Panc1 (cell line): ENCODE results near the gene PTPN11. TPM values are rescaled to one million over a fixed set of nuclear protein-coding genes. Genes with fewer than 3 reads are reported as not detected.

ENCODE experiments used
- ATAC-seq: fragments of 200-7000 bp; cut with Tn5 transposase; 2 replicates; pipeline ENCODE4 v1.9.1; 2020; ENCODE audit warnings: mild to moderate bottlenecking, moderate library complexity
- BruUV-seq: library from RNA; stranded (reverse); fragments of 400-500 nt; replicated peaks from 2 replicates; lab custom pipeline; 2021; lab: Mats Ljungman, UMichigan
- CTCF ChIA-PET: fragments of 300-600 bp; sonication (Branson Sonifier 250); formaldehyde crosslinking; loops from one replicate; lab custom pipeline; 2022; ENCODE audit warnings: antibody characterized with exemption; lab: Charles Lee
- POLR2A ChIA-PET: fragments of 300-600 bp; sonication (Branson Sonifier 250); formaldehyde crosslinking; loops from one replicate; lab custom pipeline; 2022; ENCODE audit warnings: antibody characterized with exemption; lab: Charles Lee
- DNase-seq: peaks from one replicate; pipeline ENCODE4 v3.0.0-alpha.2; 2010; ENCODE audit warnings: low read depth, low spot score
- H3K27ac ChIP-seq: 2 replicates; pipeline ENCODE4 v1.5.1; 2011; ENCODE audit warnings: mild to moderate bottlenecking, low read length, inconsistent platforms
- H3K27me3 ChIP-seq: fragments of 200-500 bp; sonication (Bioruptor generic); 2 replicates; pipeline ENCODE4 v1.6.0; 2014; ENCODE audit warnings: low read length, inconsistent platforms; ENCODE audit not compliant: control insufficient read depth, insufficient read depth
- H3K36me3 ChIP-seq: fragments of 200-500 bp; sonication (Bioruptor generic); 2 replicates; pipeline ENCODE4 v1.5.1; 2014; ENCODE audit warnings: inconsistent platforms, mild to moderate bottlenecking, low read length, moderate library complexity; ENCODE audit not compliant: control insufficient read depth, insufficient read depth
- H3K4me1 ChIP-seq: 2 replicates; pipeline ENCODE4 v1.5.1; 2011; ENCODE audit warnings: inconsistent platforms, mild to moderate bottlenecking, low read length, moderate library complexity; ENCODE audit not compliant: control insufficient read depth, insufficient read depth
- H3K4me3 ChIP-seq, 2 experiments: 2 replicates each; pipeline ENCODE4 v1.5.1; 2011 to 2012; ENCODE audit warnings: low read depth in 2 of 2, low read length in 2 of 2, mild to moderate bottlenecking in 2 of 2, inconsistent platforms in 1 of 2, moderate library complexity in 1 of 2
- H3K9me3 ChIP-seq: fragments of 200-500 bp; sonication (Bioruptor generic); 2 replicates; pipeline ENCODE4 v1.5.1; 2014; ENCODE audit warnings: low read depth, mild to moderate bottlenecking, inconsistent platforms, low read length, moderate library complexity; ENCODE audit not compliant: control insufficient read depth, insufficient read depth
- CTCF ChIP-seq: fragments of 450-650 bp; IDR thresholded peaks from 2 replicates; pipeline ENCODE4 v1.5.1; 2017; ENCODE audit warnings: mild to moderate bottlenecking
- POLR2AphosphoS5 ChIP-seq: IDR thresholded peaks from 2 replicates; pipeline ENCODE4 v1.6.1; 2012; ENCODE audit warnings: mild to moderate bottlenecking, low read depth, low read length, moderate library complexity
- REST ChIP-seq, 2 experiments: IDR thresholded peaks; 2 replicates each; pipeline ENCODE4 v1.6.1; 2011 to 2012; ENCODE audit warnings: low read depth in 2 of 2, control low read depth in 1 of 2, low read length in 1 of 2, mild to moderate bottlenecking in 1 of 2, moderate library complexity in 1 of 2; ENCODE audit not compliant: insufficient read depth in 1 of 2
- SIN3A ChIP-seq: IDR thresholded peaks from 2 replicates; pipeline ENCODE4 v1.6.1; 2012; ENCODE audit warnings: low read depth, mild to moderate bottlenecking, low read length, moderate library complexity, borderline replicate concordance; ENCODE audit not compliant: insufficient read depth
- TCF7L2 ChIP-seq: IDR thresholded peaks from 2 replicates; pipeline ENCODE4 v1.6.1; 2011; ENCODE audit warnings: mild to moderate bottlenecking, low read depth, low read length, inconsistent platforms
- in situ Hi-C: cut with HindIII; loops from 2 replicates; pipeline ENCODE4 v1.10.0; 2016; ENCODE audit warnings: low sequenced_read_pairs, low pct_unique_long_range_greater_than_20kb
- intact Hi-C: fragments of 100-400 bp; cut with micrococcal nuclease; formaldehyde crosslinking; loops from one replicate; pipeline ENCODE4 v1.10.0; 2022; ENCODE audit not compliant: unreplicated experiment
- total RNA-seq: library from RNA; stranded (reverse); gene quantifications from one replicate; pipeline ENCODE4 v1.2.1, GENCODE V29; 2021; ENCODE audit not compliant: unreplicated experiment

Gene PTPN11
- total RNA-seq, 1 experiment from 2014 or later: 139 TPM

GRCh38 chr12:112418273-112418607 lies 507 bp upstream of the PTPN11 start:
- DNase-seq (no peak), ATAC-seq (no peak)
- Histone ChIP-seq H3K4me1 (0 out of 2 replicates have a peak, but pooled peaks cover 3% of the 10 kb centered on the region), H3K27ac (peak overlapping the region; percentile 92), H3K36me3 (no peaks in the 10 kb centered on the region; the same call in 1 of the 2 replicates), H3K4me3 (peak overlapping the region; percentile 89 to 94), H3K27me3 (no peaks in the 10 kb centered on the region), H3K9me3 (no peaks in the 10 kb centered on the region)
- CTCF ChIA-PET: interaction anchor here (0.5 to 0.6 kb wide), 3 partner anchors 17 to 53 kb away, joined by 4 to 5 read pairs (median 5); no protein-coding TSS in a partner anchor
- TSS peak; percentile 99 for BruUV-seq
- intact Hi-C loops (no loop called here), in situ Hi-C loops (no loop called here)
- POLR2A ChIA-PET: interaction anchor here (0.6 kb wide), 1 partner anchor 321 kb away, joined by 5 read pairs; no protein-coding TSS in a partner anchor
- TF ChIP-seq TCF7L2: no peak
- TF ChIP-seq REST (IDR thresholded peaks at IDR 0.05; ENCODE audit: insufficient read depth in 1 of 2, low read depth in 2 of 2, low read length in 1 of 2): no peak
- TF ChIP-seq SIN3A: no peak
- no peak for TF ChIP-seq POLR2AphosphoS5
- no peak for TF ChIP-seq CTCF

- TSS peak; percentile 72 for BruUV-seq
- ChIA-PET CTCF (interaction anchor here (0.7 kb wide), 1 partner anchor 360 kb away, joined by 3 read pairs; no protein-coding TSS in a partner anchor), POLR2A (no interaction called here)
- no peaks in the 10 kb centered on the region; the same call in 1 of the 2 replicates for H3K36me3 ChIP-seq
- 0 out of 2 replicates have a peak, but pooled peaks cover 3% of the 10 kb centered on the region for H3K4me1 ChIP-seq
- ATAC-seq: peak; percentile 69
- peak overlapping the region; percentile 89 to 94 for H3K4me3 ChIP-seq
- in situ Hi-C loops: no loop called here
- H3K27me3 ChIP-seq: no peaks in the 10 kb centered on the region
- no peaks in the 10 kb centered on the region for H3K9me3 ChIP-seq
- no peak for DNase-seq
- intact Hi-C loops: no loop called here
- peak overlapping the region; percentile 92 for H3K27ac ChIP-seq
- TF ChIP-seq TCF7L2 (no peak), CTCF (peak; percentile 55)
Measured at GRCh38 chr12:112419297-112420133, 768 bp downstream of the PTPN11 start.
